Keratinocyte (primary cell): ENCODE data around the gene JAKMIP1. TPM values are rescaled to one million over a fixed set of nuclear protein-coding genes. Genes with fewer than 3 reads are reported as not detected.

ENCODE experiments used
- DNase-seq: peaks from one replicate; pipeline ENCODE4 v3.0.0-alpha.2; 2011; ENCODE audit warnings: low read depth, missing footprints, low spot score
- FAIRE-seq: peaks from 2 replicates; lab custom pipeline; 2011; peaks lifted over from hg19 to GRCh38; lab: Jason Lieb, UNC
- H2AFZ ChIP-seq: 2 replicates; pipeline ENCODE4 v1.6.0; 2012; ENCODE audit warnings: low read length, control low read depth, inconsistent platforms; ENCODE audit not compliant: control insufficient read depth
- H3K27ac ChIP-seq: 2 replicates; pipeline ENCODE4 v1.5.1; 2011; ENCODE audit warnings: low read length; ENCODE audit not compliant: control insufficient read depth, insufficient read depth
- H3K27me3 ChIP-seq: 3 replicates; pipeline ENCODE4 v1.6.0; 2011; ENCODE audit warnings: low read length; ENCODE audit not compliant: control insufficient read depth, insufficient read depth; ENCODE audit errors: extremely low read depth
- H3K36me3 ChIP-seq, 2 experiments: 2 replicates in 1 of 2; 3 replicates in 1 of 2; pipeline ENCODE4 v1.5.1; 2011; ENCODE audit warnings: low read length in 2 of 2, mild to moderate bottlenecking in 1 of 2; ENCODE audit not compliant: control insufficient read depth in 2 of 2, insufficient read depth in 2 of 2; ENCODE audit errors: extremely low read depth in 1 of 2
- H3K4me1 ChIP-seq: 3 replicates; pipeline ENCODE4 v1.5.1; 2011; ENCODE audit warnings: low read length; ENCODE audit not compliant: control insufficient read depth, insufficient read depth; ENCODE audit errors: extremely low read depth
- H3K4me2 ChIP-seq: 3 replicates; pipeline ENCODE4 v1.6.0; 2011; ENCODE audit warnings: low read depth, low read length; ENCODE audit not compliant: control insufficient read depth, insufficient read depth; ENCODE audit errors: extremely low read depth
- H3K4me3 ChIP-seq, 3 experiments: fragments of 200-600 bp in 1 of 3; sonication (generic) in 1 of 3; 2 replicates in 2 of 3; 3 replicates in 1 of 3; pipeline ENCODE4 v1.5.1; 2011 to 2016; ENCODE audit warnings: low read length in 3 of 3, mild to moderate bottlenecking in 3 of 3, control low read depth in 2 of 3, inconsistent platforms in 1 of 3, low read depth in 1 of 3, mixed read lengths in 1 of 3, mixed run types in 1 of 3, moderate library complexity in 1 of 3; ENCODE audit not compliant: control insufficient read depth in 2 of 3, insufficient read depth in 2 of 3; ENCODE audit errors: extremely low read depth in 1 of 3
- H3K79me2 ChIP-seq: 2 replicates; pipeline ENCODE4 v1.6.0; 2012; ENCODE audit warnings: low read length; ENCODE audit not compliant: control insufficient read depth, insufficient read depth
- H3K9ac ChIP-seq: 3 replicates; pipeline ENCODE4 v1.6.0; 2011; ENCODE audit warnings: low read length; ENCODE audit not compliant: control insufficient read depth, insufficient read depth; ENCODE audit errors: extremely low read depth
- H3K9me1 ChIP-seq: 3 replicates; pipeline ENCODE4 v1.6.0; 2011; ENCODE audit warnings: low read length; ENCODE audit not compliant: control insufficient read depth, insufficient read depth; ENCODE audit errors: extremely low read depth
- H3K9me3 ChIP-seq: 2 replicates; pipeline ENCODE4 v1.5.1; 2012; ENCODE audit warnings: low read depth, low read length; ENCODE audit not compliant: control insufficient read depth
- H4K20me1 ChIP-seq: 3 replicates; pipeline ENCODE4 v1.6.0; 2011; ENCODE audit warnings: low read length; ENCODE audit not compliant: control insufficient read depth, insufficient read depth; ENCODE audit errors: extremely low read depth
- EZH2 ChIP-seq: IDR thresholded peaks from one replicate; pipeline ENCODE4 v1.6.1; 2012; ENCODE audit warnings: inconsistent platforms, mild to moderate bottlenecking, low read length, moderate library complexity
- dilution Hi-C: fragments of 300-500 bp; cut with MboI; formaldehyde crosslinking; loops from one replicate; pipeline ENCODE4 v1.7.0; 2020; ENCODE audit warnings: low sequenced_read_pairs; ENCODE audit not compliant: extremely low pct_ligation_motif_present
- polyA plus RNA-seq, 5 experiments: library from polyadenylated mRNA; depleted of rRNA in 3 of 5; stranded (reverse) in 3 of 5; stranded (forward) in 1 of 5; unstranded in 1 of 5; fragments of >200 nt; gene quantifications; 1 replicate in 1 of 5; 2 replicates in 3 of 5; 3 replicates in 1 of 5; pipeline versions ENCODE4 v1.2.1 to v1.2.3, GENCODE V29; 2011 to 2012; ENCODE audit warnings: missing spikeins in 2 of 5, low read depth in 1 of 5, low replicate concordance in 1 of 5
- TF ChIP-seq, protein P1 (sequence below), 3 experiments: IDR thresholded peaks in 1 of 3; conservative IDR thresholded peaks in 1 of 3; optimal IDR thresholded peaks in 1 of 3; 2 replicates in 2 of 3; 3 replicates in 1 of 3; pipeline versions ENCODE3 to v1.5.1; 2011; ENCODE audit warnings: low read length in 3 of 3, mild to moderate bottlenecking in 3 of 3, moderate library complexity in 2 of 3, control low read depth in 1 of 3, inconsistent platforms in 1 of 3; ENCODE audit not compliant: insufficient read depth in 2 of 3; ENCODE audit errors: extremely low read depth in 1 of 3

The JAKMIP1 gene
- polyA plus RNA-seq, 1 donor (not counting 4 experiments of a cell fraction or from before 2014, with no cell fraction given), result not detected

DNA sequence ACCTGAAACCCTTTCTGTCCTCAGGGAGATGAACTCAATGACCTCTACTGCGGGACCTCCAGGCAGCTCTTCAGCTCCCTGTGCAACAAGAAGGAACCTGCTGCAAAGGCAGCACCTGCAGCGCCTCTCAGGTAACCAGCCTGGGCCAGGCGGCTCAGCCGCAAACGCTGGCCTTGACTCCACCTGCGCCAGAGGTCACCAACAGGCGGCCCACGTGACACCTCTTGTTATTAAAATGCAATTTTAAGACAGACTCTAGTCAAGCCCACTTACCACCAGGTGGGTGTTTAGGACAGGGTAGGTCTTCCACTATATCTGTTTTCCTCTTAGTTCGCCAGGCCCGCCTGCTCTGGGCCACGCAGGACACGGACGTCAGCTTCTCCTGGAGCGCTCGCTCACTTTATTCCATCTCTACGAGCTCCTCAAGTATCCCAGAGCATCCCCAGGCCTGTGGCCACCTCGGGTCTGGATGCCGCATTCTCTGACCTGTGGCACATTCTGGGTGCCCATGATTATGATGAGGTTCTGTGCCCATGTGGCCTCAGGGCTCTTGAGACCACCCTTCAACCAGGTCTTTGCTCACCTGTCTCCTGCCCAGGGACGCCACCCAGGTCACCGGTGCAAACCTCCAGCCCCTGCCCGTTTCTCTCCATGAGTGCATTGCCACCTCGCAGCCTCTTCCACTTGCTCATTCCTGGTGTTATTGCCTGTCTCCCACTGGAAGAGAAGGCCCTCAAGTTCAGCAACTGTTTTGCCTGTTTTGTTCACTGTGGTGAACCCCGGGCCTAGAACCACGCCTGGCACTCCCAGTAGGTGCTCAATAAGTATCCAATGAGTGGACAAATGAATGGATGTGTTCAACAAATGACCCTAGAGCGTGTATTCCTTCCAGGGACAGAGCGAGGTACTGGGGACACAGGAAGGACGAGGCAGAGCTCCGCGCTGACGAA, 32.8 kb upstream of the JAKMIP1 start:
- no peak overlapping the region for H3K9ac ChIP-seq
- no peak for TF ChIP-seq EZH2
- TF ChIP-seq, protein P1, sequence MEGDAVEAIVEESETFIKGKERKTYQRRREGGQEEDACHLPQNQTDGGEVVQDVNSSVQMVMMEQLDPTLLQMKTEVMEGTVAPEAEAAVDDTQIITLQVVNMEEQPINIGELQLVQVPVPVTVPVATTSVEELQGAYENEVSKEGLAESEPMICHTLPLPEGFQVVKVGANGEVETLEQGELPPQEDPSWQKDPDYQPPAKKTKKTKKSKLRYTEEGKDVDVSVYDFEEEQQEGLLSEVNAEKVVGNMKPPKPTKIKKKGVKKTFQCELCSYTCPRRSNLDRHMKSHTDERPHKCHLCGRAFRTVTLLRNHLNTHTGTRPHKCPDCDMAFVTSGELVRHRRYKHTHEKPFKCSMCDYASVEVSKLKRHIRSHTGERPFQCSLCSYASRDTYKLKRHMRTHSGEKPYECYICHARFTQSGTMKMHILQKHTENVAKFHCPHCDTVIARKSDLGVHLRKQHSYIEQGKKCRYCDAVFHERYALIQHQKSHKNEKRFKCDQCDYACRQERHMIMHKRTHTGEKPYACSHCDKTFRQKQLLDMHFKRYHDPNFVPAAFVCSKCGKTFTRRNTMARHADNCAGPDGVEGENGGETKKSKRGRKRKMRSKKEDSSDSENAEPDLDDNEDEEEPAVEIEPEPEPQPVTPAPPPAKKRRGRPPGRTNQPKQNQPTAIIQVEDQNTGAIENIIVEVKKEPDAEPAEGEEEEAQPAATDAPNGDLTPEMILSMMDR (optimal IDR thresholded peaks at IDR 0.05 in 1 of 3, IDR thresholded peaks at IDR 0.05 in 1 of 3, conservative IDR thresholded peaks at IDR 0.05 in 1 of 3; ENCODE audit: extremely low read depth in 1 of 3, insufficient read depth in 2 of 3, low read length in 3 of 3), result no peak
- no peaks in the 10 kb centered on the region for H3K9me3 ChIP-seq
- H3K4me3 ChIP-seq, result no peak overlapping the region
- H3K27me3 ChIP-seq, result no peaks in the 10 kb centered on the region
- no peaks in the 10 kb centered on the region for H3K36me3 ChIP-seq
- no peak for FAIRE-seq
- H3K9me1 ChIP-seq, result no peaks in the 10 kb centered on the region
- H3K4me2 ChIP-seq, result no peak overlapping the region
- dilution Hi-C loops, result no loop called here
- no peaks in the 10 kb centered on the region for H3K4me1 ChIP-seq
- no peaks in the 10 kb centered on the region for H3K79me2 ChIP-seq
- no peak overlapping the region for H3K27ac ChIP-seq
- H2AFZ ChIP-seq, result no peak overlapping the region
- H4K20me1 ChIP-seq, result no peaks in the 10 kb centered on the region
- DNase-seq, result no peak

DNA sequence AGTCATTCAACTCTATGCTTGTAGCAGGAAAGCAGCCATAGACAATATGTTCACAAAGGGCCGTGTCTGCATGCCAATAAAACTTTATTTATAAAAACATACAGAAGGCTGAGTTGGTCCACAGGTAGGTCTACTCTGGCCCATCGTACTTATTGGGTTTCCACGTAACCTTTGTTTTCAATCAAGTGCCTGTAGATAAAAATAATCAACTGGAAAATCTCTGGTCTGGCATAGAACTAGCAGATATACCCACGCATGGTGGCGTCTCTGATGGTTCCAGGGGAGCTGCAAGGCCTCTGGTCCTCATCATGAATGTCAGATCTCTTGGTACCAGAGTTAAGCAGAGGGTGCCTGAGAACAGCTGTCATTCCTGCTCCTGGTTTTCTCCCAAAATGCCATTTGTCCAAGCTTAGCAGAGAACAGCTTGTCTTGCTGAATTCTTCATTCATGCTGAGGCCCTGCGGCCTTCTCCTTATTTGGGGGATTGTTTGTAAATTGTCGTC, 31.4 kb upstream of the JAKMIP1 start:
- H4K20me1 ChIP-seq, result no peaks in the 10 kb centered on the region
- no peak overlapping the region for H3K27ac ChIP-seq
- H3K9me1 ChIP-seq, result no peaks in the 10 kb centered on the region
- H3K4me1 ChIP-seq, result no peaks in the 10 kb centered on the region
- no peak for TF ChIP-seq EZH2
- TF ChIP-seq, protein P1 (optimal IDR thresholded peaks at IDR 0.05 in 1 of 3, IDR thresholded peaks at IDR 0.05 in 1 of 3, conservative IDR thresholded peaks at IDR 0.05 in 1 of 3; ENCODE audit: extremely low read depth in 1 of 3, insufficient read depth in 2 of 3, low read length in 3 of 3), result no peak
- no peaks in the 10 kb centered on the region for H3K27me3 ChIP-seq
- no peaks in the 10 kb centered on the region for H3K9me3 ChIP-seq
- H3K4me2 ChIP-seq, result no peak overlapping the region
- H3K36me3 ChIP-seq, result no peaks in the 10 kb centered on the region
- H3K79me2 ChIP-seq, result no peaks in the 10 kb centered on the region
- DNase-seq (no peak), FAIRE-seq (no peak)
- H2AFZ ChIP-seq, result no peak overlapping the region
- dilution Hi-C loops, result no loop called here
- no peak overlapping the region for H3K4me3 ChIP-seq
- H3K9ac ChIP-seq, result no peak overlapping the region
